HG03159 (cell line): ENCODE measurements around the gene CFAP299.

Experiments
- ATAC-seq: cut with Tn5 transposase; IDR thresholded peaks from one replicate; pipeline ENCODE4 v1.9.1; 2021; ENCODE audit warnings: mild to moderate bottlenecking, moderate library complexity; ENCODE audit not compliant: unreplicated experiment

The CFAP299 gene

DNA sequence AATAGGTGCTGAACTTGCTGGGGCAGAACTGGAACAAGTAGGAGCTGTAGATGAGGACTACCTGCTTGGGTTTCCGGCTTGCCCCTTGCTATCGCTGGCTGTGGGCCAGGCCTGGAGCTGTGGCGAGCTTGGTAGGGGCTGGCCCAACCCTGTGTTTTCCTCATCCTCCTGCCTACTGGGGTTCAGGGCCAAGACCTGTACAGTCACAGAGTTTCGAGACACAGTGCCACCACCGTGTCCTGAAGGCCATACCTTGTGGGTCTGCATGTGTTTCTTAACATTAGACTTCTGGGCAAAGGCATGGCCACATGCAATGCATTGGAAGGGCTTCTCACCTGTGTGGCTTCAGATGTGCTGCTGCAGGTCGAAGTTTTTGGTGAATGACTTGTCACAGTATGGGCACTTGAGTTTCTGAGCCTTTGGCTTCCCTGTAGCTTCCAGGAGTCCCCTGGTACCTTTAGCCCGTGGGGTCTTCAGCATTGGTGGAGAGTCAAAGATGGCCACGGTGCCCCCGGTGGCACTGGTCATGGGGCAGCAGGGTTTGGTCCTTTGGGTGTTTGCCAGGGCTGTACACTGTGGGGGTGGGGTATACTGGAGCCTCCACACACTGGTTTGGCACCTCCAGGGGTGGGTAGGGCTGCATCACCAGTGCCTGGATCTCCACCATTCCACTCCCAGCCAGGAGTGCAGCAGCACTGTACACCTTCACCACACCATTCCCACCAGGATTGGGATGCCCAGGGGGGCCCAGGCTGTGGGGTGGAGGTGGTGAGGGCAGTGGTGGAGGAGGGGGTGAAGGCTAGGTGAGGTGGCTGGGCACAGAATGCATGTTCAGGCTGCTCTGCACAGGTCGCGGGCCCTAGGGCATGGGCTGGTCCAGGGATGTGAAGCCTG, 52.1 kb downstream of the CFAP299 start:
- no peak for ATAC-seq

- ATAC-seq, result no peak
These were observed 52.7 kb downstream of the CFAP299 start for GRCh38 chr4:80388284-80388607.

GRCh38 chr4:80390178-80390577, 54.6 kb downstream of the CFAP299 start:
- ATAC-seq, result no peak

GRCh38 chr4:80393246-80393969, 57.9 kb downstream of the CFAP299 start:
- no peak for ATAC-seq

- no peak for ATAC-seq
These were observed 58.4 kb downstream of the CFAP299 start for GRCh38 chr4:80393970-80394250.

DNA sequence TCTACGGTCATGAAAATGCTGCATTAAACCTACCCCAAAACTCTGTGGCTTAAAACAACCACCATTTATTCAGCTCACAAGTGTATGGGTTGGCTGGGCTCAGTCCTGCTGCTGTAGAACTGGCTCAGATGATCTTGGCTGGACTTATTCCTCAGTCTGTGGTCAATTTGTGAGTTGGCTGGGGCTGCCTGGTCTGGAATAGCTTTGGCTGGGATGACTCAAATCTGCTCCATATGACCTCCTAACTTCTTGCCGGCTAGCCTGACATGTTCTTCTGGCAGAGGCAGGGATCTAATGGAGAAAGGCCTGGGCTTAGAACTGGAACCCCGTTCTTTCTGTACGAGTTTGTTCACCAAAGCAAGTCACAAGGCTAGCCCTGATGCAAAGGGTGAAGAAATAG, 71.7 kb downstream of the CFAP299 start:
- ATAC-seq, result no peak

DNA sequence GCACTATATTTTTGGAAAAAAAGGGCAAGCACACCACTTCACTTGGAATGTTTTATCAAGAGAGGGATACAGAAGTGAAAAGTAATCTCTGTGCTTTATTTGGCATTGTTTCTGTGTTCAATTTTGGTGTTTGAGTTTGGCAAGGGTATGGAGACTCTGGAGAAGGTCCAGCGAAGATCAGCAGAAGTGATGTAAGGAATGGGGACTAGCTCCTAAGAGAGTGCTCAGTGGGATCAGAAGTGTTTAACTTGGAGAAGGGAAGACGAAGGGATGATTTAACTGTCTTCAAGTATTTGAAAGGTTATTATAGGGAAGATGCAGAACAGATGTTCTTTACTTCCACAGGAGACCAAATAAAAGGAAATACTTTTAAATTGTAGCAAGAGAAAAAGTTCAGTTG, 74.3 kb downstream of the CFAP299 start:
- ATAC-seq, result no peak

DNA sequence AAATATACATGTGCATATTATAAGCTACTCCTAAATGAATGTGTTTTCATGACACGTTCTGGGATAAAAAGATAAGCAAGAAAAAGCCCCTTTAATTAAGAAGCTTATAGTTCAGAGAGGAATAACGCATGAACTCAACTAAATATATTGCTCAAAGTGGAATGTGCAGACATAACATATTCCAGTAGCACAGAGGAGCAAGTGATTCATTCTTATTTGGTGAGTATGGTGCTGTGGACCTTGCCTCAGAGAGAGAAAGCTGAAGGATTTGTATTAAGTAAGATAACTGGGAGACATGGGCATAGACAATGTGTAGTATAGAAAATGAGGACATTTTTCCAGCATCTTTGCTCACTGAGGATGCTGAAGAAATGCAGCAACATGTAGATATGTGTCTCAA, 76.8 kb downstream of the CFAP299 start:
- ATAC-seq, result no peak

DNA sequence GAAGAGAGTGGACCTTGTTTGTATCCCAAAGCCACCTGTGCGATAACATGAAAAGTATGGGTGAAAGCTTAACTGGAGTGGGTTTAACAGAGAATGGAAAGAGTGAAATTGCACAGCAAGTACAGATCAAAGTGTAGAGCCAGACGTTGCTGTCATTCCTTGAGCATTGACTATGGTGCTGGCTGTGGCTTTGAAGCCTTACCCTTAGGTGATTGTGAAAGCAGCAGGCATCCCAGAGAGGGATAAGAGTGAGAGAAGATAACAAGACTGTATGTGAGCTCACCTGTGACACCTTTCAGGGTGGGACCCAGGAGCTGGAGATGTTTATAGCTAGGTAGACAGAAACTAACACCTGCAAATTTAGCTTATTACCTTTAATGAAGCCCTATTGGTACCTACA, 77.6 kb downstream of the CFAP299 start:
- ATAC-seq, result no peak

DNA sequence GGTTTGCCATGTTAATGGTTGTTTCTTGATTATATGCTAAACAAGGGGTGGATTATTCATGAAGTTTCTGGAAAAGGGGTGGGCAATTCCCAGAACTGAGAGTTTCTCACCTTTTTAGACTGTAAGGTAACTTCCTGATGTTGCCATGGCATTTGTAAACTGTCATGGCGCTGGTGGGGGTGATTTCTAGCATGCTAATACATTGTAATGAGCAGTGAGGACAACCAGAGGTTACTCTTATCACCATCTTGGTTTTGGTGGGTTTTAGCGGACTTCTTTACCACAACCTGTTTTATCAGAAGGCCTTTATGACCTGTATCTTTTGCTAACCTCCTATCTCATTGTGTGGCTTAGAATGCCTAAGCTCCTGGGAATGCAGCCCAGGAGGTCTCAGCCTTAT, 81.5 kb downstream of the CFAP299 start:
- no peak for ATAC-seq

DNA sequence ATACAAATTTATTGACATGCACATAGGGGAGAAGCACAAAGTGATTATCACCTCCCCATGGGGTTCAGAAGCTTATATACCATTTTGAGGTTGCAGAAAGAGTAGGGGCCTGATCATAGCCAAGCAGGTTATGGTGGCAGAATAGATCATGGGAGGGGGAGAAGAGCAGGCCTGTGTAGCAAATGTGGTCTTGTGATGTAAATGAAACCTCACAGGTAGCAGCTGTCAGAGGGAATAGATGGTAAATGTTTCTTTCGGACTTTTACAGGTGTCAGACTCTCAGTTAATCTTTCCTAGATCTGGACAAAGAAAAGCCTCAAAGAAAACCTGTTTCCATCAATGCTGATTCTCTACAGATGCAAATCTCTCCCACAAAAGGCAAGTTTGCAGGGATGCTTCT, 84.4 kb downstream of the CFAP299 start:
- ATAC-seq, result no peak

DNA sequence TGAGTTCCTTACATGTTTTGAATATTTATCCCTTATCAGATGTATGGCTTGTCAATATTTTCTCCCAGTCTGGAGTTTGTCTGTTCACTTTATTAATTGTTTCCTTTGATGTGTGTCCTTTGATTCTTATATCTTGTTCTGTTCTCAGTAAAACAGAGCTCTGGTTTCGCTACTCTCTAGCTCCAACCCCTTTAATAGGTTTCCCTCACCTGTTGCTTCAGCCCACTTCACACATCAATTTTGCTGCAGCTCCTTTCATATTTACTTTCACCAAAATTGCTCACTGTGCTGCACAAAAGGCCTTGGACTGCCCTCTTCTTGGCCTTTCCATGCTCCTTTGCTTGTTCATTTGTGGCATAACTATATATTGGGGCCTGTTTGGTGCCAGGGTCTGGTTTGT, 85.1 kb downstream of the CFAP299 start:
- no peak for ATAC-seq

GRCh38 chr4:80422727-80423404, 87.3 kb downstream of the CFAP299 start:
- peak; percentile 63 for ATAC-seq

DNA sequence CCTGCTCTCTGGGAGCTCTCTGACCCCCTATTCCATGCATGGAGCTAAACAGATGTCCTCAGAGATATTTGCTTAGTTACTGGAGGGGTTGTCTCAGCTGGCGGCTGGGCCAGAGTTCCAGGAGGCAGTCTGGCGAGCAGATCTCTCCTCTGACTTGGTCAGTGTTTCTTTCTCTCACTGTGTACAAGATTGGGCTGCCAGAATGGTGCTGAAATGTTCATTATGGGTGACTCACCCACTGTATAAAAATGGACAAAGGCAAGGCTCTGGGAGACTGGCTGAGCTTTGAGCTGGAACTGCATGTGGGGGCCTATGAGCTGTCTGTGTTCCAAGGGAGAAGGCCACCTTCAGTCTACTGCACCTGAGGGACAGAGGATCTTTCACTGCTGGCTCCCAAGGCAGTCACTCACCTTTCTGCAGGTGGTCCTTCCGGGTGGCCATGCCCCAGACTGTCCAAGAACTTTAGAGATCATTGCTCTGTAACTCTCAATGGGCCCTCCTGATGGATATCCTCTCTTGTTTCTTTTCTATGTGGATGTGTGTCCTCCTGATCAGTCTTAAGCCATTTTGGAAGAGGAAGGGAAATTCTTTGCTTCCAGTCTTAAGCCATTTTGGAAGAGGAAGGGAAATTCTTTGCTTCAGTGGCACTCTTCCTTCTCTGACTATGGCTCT, 88.2 kb downstream of the CFAP299 start:
- no peak for ATAC-seq

- ATAC-seq, result no peak
These were observed 88.7 kb downstream of the CFAP299 start for GRCh38 chr4:80424225-80424581.

- ATAC-seq, result no peak
These were observed 89.9 kb downstream of the CFAP299 start for GRCh38 chr4:80425124-80426100.

DNA sequence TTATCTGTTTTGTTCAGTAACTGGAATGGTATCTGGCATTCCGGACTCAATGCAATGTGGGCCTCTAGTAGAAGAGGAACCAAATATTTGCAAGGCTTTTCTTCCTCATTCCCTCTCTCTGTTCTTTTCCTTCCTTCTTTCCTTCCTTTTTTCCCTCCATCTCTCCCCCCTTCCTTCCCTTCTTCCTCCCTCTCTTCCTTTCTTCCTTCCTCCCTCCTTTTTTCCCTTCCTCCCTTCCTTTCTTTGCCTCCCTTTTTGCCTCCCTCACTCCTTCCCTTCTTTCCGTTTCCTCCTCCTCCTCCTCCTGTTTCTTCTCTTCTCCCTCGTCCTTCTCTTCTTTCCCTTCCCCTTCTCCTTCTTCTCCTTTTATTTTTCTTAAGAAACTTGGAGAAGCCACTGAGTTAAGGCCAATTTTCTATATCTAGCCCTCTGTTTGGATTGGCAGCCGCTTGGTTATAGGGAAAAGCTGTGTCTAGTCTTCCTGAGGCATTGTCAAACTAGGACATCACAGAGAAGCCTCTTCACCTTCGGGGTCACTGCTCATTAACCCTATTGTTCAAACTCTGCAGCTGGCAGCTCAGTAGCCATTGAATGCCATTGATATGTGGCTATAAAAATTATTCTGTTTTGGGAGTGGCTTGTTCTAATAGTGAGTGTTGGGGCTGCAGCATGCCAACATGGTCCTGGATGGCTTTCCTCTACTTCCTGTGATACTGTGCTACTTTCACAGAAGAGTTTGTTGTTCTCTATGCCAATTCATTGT, 95.9 kb downstream of the CFAP299 start:
- no peak for ATAC-seq

- no peak for ATAC-seq
These were observed 98.7 kb downstream of the CFAP299 start for GRCh38 chr4:80434238-80434637.

DNA sequence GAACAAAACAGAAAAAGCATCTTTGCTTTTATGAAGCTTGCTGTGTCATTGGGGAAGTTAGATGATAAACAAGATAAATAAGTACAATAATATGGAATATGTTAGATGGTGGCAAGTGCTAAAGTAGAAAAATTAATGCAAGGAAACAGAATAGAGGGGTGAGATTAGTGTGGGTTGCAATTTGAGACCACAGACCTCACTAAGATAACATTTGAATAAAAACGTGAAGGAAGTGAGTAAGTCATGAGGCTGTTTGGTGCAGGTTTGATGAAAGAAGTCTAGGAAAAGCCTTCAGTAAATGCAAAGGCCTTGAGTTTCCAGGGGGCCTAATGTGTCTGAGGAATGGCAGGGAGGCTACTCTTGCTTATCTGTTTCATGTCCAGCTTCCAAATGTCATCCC, 102.5 kb downstream of the CFAP299 start:
- ATAC-seq, result no peak
